ENCODE data around the gene CORO2B.
A peak's percentile ranks its signal among the peaks of the same experiment; 100 is the strongest.
"Not testable (repeated sequence)": the region's sequence is repeated elsewhere in the genome, so short reads cannot be mapped to it uniquely, and the experiment has no call there.

Gene CORO2B

DNA sequence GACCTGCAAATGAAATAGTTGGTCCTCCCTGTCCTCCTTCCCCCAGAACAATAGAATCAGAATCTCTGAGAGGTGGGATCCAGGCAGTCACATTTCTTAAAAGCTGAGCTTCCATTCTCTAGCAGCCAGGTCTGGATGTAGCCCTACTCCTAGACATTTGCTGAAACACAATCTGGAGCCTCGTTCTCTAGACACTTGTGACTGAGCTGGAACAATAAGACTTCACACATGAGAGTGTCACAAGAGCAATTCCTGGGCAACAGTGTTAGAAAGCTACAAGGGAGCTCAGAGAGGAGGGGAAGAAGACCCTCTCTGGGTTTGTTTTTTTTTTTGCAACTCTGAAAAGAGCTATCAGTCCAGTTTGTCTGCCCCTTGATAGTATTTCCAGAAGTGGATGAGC, 14.5 kb downstream of the CORO2B start:
- DNase-seq: no peak

DNA sequence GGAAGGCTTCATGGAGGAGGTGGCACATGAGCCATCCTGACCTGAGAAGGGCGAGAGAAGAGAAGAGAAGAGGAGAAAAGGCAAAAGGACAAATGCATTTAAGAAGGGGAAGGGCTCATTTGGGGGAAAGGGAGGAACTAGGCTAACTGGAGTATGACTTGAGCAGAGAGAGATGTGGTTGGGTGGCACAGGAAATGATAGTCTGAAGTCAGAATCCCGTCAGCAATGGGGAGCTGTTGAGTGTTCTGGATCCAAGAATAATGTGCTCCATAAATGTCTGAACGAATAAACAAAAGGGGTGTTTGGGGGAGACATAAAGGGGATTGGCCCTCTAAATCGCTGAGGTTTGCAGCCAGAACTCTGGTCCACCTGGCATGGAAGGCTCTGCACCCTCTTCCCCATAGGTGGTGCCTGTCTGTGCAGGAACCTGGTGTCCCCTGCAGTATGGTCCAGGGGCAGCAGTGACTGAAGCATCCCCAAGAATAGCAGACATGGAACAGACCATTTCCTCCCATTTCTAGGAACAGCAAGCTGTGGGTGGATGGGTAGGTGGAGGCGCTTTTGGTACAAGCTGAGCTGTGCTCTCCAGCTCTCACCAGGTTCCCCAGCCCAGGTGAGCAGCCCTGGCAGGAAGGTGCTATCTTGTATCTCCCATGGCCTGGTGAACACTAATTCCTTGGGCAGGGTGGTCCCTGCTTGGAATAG, 15.2 kb downstream of the CORO2B start:
- no peak for DNase-seq

GRCh38 chr15:68594533-68595259, 15.9 kb downstream of the CORO2B start:
- DNase-seq: no peak

DNA sequence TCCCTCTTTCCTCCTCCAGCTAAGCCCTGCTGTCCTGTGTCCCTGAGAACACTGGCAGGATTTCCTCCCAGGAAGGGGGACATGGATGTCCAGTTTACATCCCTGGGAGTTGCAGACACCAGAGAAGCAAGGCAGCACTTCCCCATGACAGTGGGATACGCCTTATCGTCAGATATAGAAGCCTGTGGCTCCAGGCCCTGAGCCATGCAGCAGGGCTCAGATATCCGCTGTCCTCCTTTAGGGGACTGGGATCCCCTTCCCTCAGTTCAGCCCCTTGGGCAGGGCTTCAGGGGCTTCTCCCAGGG, 16.4 kb downstream of the CORO2B start:
- DNase-seq: no peak

- DNase-seq: no peak
Measured at GRCh38 chr15:68595761-68596160, 17.0 kb downstream of the CORO2B start.

GRCh38 chr15:68596691-68597090, 17.9 kb downstream of the CORO2B start:
- no peak for DNase-seq

GRCh38 chr15:68597581-68597980, 18.8 kb downstream of the CORO2B start:
- DNase-seq: no peak

GRCh38 chr15:68598171-68599152, 19.7 kb downstream of the CORO2B start:
- DNase-seq: peak; percentile 29 to 50

DNA sequence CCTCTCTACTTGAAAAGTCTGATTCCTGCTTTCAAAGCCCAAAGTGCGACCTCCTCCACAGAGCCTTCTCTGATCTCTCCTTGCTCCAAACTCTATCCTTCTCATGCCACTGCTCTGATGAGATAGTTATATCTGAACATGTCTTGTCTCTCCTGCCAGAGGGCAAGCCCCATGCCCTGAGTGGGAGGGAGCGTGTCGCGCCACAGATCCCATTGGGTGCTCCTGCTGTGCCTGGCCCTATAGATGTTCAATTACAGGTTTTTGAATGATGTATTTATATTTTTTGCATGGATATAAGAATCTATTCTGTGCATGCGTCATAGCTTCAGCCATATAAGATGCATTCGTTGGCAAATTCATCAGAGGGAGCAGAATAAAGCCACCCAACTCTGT, 20.4 kb downstream of the CORO2B start:
- DNase-seq: no peak

DNA sequence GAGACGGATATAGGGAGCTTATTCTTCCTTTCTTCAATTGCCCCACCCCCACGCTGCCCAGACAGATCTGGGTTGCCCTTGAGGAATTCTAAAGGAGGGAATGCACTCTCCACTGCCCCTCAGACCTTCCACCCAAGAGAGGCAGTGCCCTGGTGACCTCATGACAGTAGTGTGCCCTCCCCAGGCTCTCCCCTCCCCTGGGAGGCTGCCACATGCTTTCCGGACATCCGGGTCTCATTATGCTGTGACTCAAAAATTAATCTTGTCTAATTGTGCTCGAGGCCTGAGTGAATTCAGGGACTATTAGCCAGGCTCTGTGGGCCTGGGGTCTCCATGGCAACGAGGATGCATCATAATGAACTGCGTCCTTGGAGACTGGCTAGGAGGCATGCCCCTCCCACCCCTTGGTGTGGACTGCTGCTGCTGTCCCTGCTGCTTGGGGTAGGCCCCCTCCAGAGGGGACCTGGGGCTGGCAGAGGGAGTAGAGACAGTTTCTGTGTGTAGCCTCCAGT, 20.8 kb downstream of the CORO2B start:
- DNase-seq: no peak

GRCh38 chr15:68601206-68602197, 22.7 kb downstream of the CORO2B start:
- no peak for DNase-seq

DNA sequence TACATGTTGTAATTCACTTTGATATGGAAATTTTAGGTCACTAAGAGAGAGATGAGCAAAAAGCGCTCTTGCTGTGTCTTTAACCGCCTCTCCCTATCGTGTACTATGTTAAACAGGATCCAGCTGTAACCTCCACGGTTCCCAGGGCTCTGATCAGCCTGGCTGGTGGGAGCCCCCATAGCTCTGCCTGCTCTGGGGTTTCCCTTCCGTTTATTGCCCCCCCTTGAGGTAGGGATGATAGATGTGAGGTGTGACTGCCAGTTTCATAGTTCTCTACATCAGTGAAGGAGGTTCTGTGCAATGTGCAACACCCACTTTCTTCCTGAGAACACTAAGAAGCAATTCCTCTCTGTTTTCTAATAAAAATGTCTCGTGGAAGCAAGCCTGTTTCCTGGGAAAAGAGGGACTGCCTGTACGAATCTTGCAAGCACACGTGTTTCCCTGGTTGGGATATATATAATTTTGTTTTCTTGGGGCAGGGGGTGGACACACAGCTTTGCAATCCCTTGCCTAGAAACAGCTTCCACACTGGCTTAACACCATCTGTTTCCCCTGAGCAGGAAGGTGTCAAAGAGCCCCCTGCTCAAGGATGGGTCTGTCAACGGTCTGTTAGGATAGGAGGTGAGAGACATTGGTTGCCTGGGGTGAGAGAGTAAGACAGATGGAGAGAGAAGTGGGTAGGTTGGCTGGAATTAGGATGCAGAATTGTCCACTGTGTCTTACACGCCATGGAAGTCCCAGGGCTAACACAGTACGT, 23.8 kb downstream of the CORO2B start:
- DNase-seq: no peak

DNA sequence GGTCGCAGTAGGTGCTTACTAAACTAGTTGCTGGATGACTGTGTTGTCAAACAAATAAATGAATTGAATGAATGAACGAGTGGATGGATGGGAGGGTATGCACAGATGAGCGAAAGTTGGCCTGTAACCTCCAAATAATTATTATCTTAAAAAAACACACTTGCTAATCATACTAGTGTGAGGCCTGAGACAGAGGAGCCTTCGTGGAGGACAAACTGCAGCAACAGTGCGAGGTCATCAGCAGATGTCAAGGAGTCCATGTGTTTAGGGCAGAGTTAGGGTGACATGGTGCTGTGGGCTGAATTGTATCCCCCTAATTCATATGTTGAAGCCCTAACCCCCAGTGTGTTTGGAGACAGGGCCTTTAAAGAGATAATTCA, 24.4 kb downstream of the CORO2B start:
- DNase-seq: no peak

DNA sequence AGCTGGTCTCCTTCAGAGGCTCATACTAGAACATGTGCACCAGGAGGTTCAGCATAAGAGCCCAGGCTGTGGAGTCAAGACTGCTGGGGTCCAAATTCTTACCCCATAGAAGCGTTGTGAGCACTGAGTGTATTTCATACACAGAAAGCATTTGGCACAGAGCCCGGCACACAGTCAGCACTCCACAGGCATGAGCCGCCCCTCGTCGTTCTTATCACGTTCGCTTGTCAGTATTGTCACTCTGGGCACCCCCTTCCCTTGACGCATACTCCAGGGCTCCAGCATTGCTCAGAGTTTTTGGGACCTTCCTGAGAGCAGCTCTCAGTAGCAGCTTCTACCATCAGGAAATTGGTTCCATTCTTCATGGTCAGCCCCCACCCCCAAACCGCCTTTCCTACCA, 25.2 kb downstream of the CORO2B start:
- no peak for DNase-seq

GRCh38 chr15:68604840-68605478, 26.2 kb downstream of the CORO2B start:
- DNase-seq: not testable (repeated sequence)

- DNase-seq: no peak
Measured at GRCh38 chr15:68606375-68606774, 27.6 kb downstream of the CORO2B start.

GRCh38 chr15:68608206-68608843, 29.5 kb downstream of the CORO2B start:
- DNase-seq: no peak

DNA sequence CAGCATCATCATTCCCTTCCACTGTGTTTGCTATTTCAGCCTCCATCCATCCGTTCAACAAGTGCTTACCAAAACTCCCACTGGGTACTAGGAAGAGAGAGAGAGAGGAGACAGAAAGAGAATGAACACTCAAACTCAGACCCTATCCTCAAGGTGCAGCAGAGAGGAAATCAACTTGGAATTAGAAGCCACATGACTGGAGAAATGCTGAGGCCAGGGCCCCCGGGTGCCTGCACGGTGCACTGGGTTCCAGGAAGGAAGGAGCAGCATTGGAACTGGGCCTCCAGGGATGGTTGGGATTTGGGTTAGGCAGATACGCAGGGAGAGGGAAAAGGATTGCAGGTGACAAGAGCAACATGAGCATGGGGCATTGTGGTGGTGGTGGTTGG, 30.0 kb downstream of the CORO2B start:
- no peak for DNase-seq

DNA sequence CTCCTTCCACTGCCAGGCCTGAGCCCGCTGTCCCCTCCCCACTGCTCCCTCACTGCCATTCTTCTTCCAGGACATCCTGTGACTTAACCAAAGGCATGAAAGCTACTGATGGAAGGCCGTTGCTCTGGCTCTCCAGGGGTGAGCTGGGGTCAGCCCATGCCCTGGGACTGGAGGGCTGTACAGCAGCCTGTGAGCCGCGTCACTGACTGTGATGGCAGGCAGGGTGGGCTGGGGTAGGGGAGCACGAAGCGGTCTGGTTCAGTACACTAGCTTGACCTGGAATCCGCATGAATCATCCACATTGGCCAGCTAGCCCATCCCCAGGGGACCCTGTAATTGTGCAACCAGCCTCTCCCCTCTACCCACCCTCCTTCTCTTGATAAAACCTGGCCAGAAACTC, 30.8 kb downstream of the CORO2B start:
- DNase-seq: no peak

GRCh38 chr15:68610825-68611224, 32.0 kb downstream of the CORO2B start:
- no peak for DNase-seq

All from inflammatory macrophage treated with lipopolysaccharide for 1 hour (primary cell).